GM12892 (cell line): ENCODE results near the gene IAH1.

Source experiments
- POLR2A ChIP-seq: IDR thresholded peaks from 2 replicates; pipeline ENCODE4 v1.6.1; 2011; ENCODE audit warnings: low read depth, low read length, control low read depth
- POLR2AphosphoS5 ChIP-seq: IDR thresholded peaks from 2 replicates; pipeline ENCODE4 v1.6.1; 2011; ENCODE audit warnings: low read depth, low read length, control low read depth
- TAF1 ChIP-seq: IDR thresholded peaks from 2 replicates; pipeline ENCODE4 v1.6.1; 2011; ENCODE audit warnings: low read depth, mild to moderate bottlenecking, control low read depth, low read length, borderline replicate concordance

- no peak for TF ChIP-seq POLR2A
- TF ChIP-seq TAF1: no peak
- TF ChIP-seq POLR2AphosphoS5: no peak
Measured at GRCh38 chr2:9439536-9439935, 34.8 kb upstream of the IAH1 start.
